IMR-90 (cell line): ENCODE results near the gene PLA2G15. TPM values are rescaled to one million over a fixed set of nuclear protein-coding genes. Genes with fewer than 3 reads are reported as not detected.

Experiments
- BHLHE40 ChIP-seq: fragments of 150-350 bp; IDR thresholded peaks from 2 replicates; pipeline ENCODE4 v1.6.1; 2016; ENCODE audit warnings: mild to moderate bottlenecking, low read depth, low read length
- CHD1 ChIP-seq: IDR thresholded peaks from 2 replicates; pipeline ENCODE4 v1.6.1; 2012; ENCODE audit warnings: low read depth, low read length, improper control_type of control experiment
- RAD21 ChIP-seq: IDR thresholded peaks from 2 replicates; pipeline ENCODE4 v1.6.1; 2012; ENCODE audit warnings: low read length, improper control_type of control experiment
- SMC3 ChIP-seq: fragments of 150-350 bp; IDR thresholded peaks from 2 replicates; pipeline ENCODE4 v1.6.1; 2016; ENCODE audit warnings: low read depth, mild to moderate bottlenecking, antibody characterized with exemption, low read length, moderate library complexity
- polyA plus RNA-seq, 3 experiments: library from polyadenylated mRNA; depleted of rRNA; stranded (reverse); fragments of >200 nt; gene quantifications; 2 replicates each; pipeline ENCODE4 v1.2.3, GENCODE V29; 2012; ENCODE audit warnings: low replicate concordance in 1 of 3
- total RNA-seq: library from RNA; depleted of rRNA; stranded (reverse); fragments of >200 nt; gene quantifications from 2 replicates; pipeline ENCODE4 v1.2.3, GENCODE V29; 2012

The PLA2G15 gene
- total and polyA plus RNA-seq, 2 of the 4 experiments (the other 2 are of a cell fraction) = 19.5 to 31.7 TPM

GRCh38 chr16:68265078-68265920 is 20.1 kb downstream of the PLA2G15 start (continued):
- TF ChIP-seq SMC3 = no peak
- TF ChIP-seq RAD21 = no peak
- peak; percentile 68 for TF ChIP-seq BHLHE40
- no peak; the same call in 1 of the 2 replicates for TF ChIP-seq CHD1
